Right kidney (tissue), 1 donor: ENCODE results near the gene APOD.

Experiments used
- DNase-seq: peaks from one replicate; pipeline ENCODE4 v3.0.0-alpha.2; 2016

Gene APOD

GRCh38 chr3:195524171-195524896 is 59.4 kb downstream of the APOD start:
- DNase-seq: no peak

GRCh38 chr3:195522254-195523023 is 61.3 kb downstream of the APOD start:
- DNase-seq: no peak
